ENCODE results near the gene SLC26A2.

GRCh38 chr5:150000256-150000989 lies 39.9 kb downstream of the SLC26A2 start, which contains the start of the genes HMGXB3 and TIGD6:
- TF ChIP-seq CTCF (IDR thresholded peaks at IDR 0.05 in 4 of 5, conservative IDR thresholded peaks at IDR 0.05 in 1 of 5) (peak in 1 of 5 experiments; percentile 21), POLR2A (IDR thresholded peaks at IDR 0.05) (peak; percentile 86 to 90)
